ENCODE results near the gene LIPG.
A peak's percentile ranks its signal among the peaks of the same experiment; 100 is the strongest.
"Not testable (repeated sequence)": the region's sequence is repeated elsewhere in the genome, so short reads cannot be mapped to it uniquely, and the experiment has no call there.

The LIPG gene

GRCh38 chr18:49547701-49548100, 14.2 kb upstream of the LIPG start:
- DNase-seq, result no peak

GRCh38 chr18:49548229-49548636, 13.6 kb upstream of the LIPG start:
- DNase-seq, result no peak

GRCh38 chr18:49550621-49551339, 11.1 kb upstream of the LIPG start:
- no peak for DNase-seq

- DNase-seq, result no peak
Observed at GRCh38 chr18:49553003-49553402, 8.9 kb upstream of the LIPG start.

- no peak for DNase-seq
Observed at GRCh38 chr18:49555641-49556040, 6.2 kb upstream of the LIPG start.

GRCh38 chr18:49558356-49558755, 3.5 kb upstream of the LIPG start:
- DNase-seq, result no peak

- DNase-seq, result peak; percentile 40
Observed at GRCh38 chr18:49559326-49559931, 2.4 kb upstream of the LIPG start.

GRCh38 chr18:49560277-49560623, 1.6 kb upstream of the LIPG start:
- no peak for DNase-seq

GRCh38 chr18:49560624-49561288, 1.1 kb upstream of the LIPG start:
- no peak for DNase-seq

- no peak for DNase-seq
Observed at GRCh38 chr18:49562481-49563129, 748 bp downstream of the LIPG start.

GRCh38 chr18:49563130-49563540, 1.3 kb downstream of the LIPG start:
- DNase-seq, result no peak

GRCh38 chr18:49563701-49564517, 2.1 kb downstream of the LIPG start:
- DNase-seq, result no peak

GRCh38 chr18:49564518-49564834, 2.6 kb downstream of the LIPG start:
- DNase-seq, result no peak

GRCh38 chr18:49565101-49565500, 3.2 kb downstream of the LIPG start:
- no peak for DNase-seq

GRCh38 chr18:49565612-49566011, 3.8 kb downstream of the LIPG start:
- DNase-seq, result no peak

- no peak for DNase-seq
Observed at GRCh38 chr18:49566217-49566770, 4.4 kb downstream of the LIPG start.

GRCh38 chr18:49566985-49567384, 5.1 kb downstream of the LIPG start:
- DNase-seq, result no peak

GRCh38 chr18:49569724-49570123, 7.9 kb downstream of the LIPG start:
- no peak for DNase-seq

- DNase-seq, result no peak
Observed at GRCh38 chr18:49570836-49571235, 9.0 kb downstream of the LIPG start.

- DNase-seq, result no peak
Observed at GRCh38 chr18:49572611-49573345, 10.9 kb downstream of the LIPG start.

GRCh38 chr18:49573835-49574234, 12.0 kb downstream of the LIPG start:
- no peak for DNase-seq

GRCh38 chr18:49579041-49579440, 17.2 kb downstream of the LIPG start:
- DNase-seq, result not testable (repeated sequence)
